GM19351 (cell line): ENCODE data around the gene GLRA2.

ENCODE experiments used
- ATAC-seq: cut with Tn5 transposase; IDR thresholded peaks from one replicate; pipeline ENCODE4 v1.9.1; 2021; ENCODE audit warnings: mild to moderate bottlenecking, moderate library complexity; ENCODE audit not compliant: unreplicated experiment

The GLRA2 gene

DNA sequence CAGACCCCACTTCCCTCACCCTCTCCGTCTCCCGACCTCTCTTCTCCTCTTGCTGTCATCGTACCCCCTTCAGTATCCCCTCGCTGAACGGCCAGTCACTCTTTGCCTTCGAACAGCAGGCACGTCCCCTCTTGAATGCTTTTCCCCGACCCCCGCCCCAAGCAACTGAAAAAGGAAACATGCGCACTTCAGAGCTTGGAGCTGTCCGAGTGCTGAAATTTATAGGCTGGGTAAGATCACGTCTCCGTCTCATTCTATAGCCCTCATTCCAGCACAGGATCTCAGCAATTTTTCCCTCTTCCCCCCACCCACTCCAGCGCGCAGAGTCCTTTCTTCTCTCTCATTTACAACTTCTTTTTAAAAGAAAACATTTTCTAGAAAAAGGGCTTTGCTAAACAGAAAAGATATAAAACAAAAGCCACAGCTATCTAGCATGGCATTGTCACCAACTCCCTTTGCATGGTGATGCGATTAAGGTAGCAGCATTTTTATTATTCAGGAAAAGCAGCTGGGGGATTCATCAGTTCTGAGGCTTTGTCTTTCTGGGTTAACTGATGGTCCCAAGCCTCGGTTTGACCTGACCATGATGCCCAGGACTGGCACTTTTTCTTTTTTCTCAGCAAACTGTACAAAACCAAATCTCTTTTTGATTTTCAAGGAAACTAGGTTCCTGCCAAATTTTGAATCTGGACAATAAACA lies at the start of gene GLRA2:
Gene GLRA2, plus strand, starts transcription at position 247 of the 700 bp plus-strand sequence. CDS start 522 bp downstream, outside the sequence.
- peak; percentile 35 for ATAC-seq

DNA sequence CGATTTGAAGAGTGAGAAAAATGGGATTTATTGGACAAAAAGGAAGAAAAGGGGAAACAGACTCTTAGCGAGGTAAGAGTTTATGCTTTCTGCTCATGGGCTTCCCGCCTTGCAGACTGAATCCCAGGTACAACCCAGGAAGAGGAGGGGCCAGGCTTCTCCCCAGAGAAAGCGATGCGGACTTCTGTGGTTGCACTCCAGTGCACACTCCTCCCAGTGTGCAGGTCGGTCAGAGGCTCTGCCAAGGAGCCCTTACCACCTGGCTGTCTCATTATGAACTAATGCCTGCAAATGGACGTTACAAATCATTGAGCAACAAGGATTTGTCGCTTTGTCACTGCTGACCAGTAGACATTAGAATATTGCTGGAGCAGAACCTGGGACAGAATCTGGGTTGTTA lies 39.9 kb upstream of the GLRA2 start:
- no peak for ATAC-seq

DNA sequence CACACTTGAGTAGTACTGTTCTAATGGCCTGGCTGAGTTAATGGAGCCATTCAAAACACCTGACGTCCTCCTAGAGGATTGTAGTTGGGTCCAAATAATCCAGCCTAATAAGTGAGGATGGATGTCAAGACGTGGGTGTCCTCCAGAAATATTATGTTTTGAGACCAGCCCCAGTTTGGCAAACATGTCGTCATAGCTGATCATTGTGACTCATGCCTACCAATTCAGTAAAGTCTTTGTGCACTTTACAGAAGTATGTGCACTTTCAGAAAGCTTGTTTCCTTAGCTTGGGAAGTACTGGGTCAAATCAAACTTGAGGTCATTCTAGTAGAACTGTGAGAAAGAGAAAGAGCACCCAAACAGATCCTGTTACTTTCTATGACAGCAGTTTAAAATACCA lies 37.6 kb upstream of the GLRA2 start:
- no peak for ATAC-seq

DNA sequence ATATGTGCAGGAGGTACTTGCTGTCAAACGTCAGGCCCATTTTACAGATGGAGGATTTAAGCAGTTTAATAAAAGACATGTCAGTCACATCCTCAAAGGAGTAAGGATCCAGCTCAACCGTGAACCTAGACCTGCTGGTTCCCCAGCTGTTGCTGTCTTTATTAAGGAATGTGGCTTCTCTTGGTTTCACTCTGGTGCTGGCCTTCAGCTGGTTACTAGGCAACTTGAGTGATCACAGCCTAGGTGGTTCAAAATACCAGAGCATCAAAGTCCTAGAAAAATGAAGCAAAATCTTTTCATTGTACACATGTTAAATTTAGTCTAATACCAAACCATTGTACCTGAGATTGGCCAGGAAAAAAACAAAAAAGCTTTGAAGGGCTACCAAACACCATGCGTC lies 32.7 kb upstream of the GLRA2 start:
- peak; percentile 32 for ATAC-seq

DNA sequence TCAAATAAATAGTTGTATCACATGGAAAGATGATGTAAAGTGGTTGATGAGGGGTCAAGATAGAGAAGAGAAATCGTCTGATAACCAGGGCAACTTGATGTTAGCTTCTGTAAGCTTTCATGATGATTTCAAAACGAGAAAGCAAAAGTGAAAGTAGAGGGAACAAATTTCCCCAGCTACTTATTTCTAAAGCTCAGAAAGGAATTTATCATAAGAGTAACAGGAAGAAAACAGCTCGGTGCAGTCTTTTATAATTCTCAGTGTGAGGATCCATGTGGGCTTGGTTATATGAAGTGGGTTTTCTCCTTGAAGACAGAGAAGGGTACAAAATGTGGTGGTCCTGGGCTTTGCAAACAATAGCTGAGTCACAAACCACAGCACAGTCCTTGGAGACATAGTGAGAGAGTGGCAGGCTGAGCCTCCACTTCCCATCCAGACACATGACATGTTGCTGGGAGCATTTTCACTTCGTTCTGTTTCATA lies 32.1 kb upstream of the GLRA2 start:
- peak; percentile 73 for ATAC-seq

DNA sequence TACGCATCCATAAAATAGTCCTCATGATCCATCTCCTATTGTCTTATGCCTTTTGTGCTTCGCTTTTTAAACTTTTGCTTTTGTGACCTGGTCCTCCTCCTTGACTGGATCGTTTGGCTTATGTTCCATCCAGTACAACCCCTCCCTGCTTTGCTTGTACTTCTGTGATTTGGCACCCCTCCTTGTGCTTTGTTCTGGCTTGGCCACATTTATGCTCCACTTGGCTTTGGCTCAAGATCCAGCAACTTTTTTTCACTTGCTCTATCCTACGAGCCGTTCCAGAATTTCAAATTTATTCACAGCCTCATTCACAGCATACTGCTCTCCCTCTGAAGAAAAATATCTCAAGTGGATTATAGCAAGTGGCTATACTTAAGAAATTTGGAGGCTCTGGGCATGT lies 28.0 kb upstream of the GLRA2 start:
- ATAC-seq: no peak

DNA sequence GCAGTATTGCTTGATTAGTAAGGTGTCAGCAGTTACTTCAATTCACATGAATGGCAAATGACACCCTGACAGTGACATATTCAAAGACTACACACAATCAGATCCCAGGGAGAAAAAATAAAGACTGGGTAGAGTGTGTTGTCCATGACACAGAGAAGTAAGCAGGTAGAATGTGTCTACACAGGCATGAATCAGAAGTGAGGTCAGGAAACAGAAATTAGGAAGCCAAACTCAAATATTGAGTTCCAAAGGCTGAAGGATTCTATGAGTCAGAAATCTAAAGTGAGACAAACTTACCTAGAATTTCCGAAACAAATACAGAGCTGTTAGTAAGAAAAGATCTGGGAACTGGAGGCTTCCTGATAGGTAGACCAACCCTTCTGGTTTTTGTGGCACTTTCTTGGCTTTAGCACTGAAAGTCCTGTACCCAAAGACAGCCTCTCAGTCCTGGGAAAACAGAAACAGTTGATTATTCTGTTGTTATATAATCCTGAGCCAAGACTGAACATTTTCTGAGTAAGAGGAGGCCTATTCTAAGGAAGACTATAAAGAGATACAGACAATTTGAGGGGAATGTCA lies 24.3 kb upstream of the GLRA2 start:
- no peak for ATAC-seq

DNA sequence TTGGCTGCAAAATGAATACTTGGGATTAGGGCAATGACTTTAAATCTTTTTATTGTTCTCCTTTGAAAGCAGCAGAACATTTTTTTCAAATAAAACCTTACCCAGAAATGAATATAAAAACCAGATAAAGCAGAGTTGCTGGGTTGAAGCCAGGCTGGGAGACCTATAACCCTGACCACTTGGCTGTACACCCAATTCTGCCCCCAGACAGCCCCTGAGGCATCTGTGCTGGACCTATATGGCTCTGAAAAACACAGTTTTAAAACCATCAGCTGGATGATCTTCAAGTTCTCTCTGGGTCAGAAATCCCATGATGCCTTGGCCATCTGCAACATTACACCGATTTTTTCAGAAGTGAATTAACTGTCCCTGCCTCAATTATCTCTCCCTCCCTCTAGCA lies 23.7 kb upstream of the GLRA2 start:
- no peak for ATAC-seq

DNA sequence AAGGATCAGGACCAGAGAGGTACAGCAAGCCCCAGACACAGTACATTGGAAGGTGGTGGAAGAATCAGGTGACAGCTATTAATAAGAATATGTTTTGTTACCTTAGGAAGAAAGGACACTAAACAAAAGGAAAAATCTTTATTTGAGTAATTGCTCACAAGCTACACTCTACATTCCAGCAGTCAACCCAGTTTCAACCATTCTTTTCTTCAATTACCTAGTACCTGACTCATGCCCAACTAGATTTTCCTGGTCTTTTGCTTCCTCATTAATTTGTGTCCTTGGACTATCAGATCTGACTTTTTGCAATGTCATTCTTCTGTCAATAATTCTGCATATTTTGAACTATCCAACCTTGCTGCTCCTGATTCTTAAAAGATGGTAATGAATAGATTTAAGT lies 22.5 kb upstream of the GLRA2 start:
- no peak for ATAC-seq

DNA sequence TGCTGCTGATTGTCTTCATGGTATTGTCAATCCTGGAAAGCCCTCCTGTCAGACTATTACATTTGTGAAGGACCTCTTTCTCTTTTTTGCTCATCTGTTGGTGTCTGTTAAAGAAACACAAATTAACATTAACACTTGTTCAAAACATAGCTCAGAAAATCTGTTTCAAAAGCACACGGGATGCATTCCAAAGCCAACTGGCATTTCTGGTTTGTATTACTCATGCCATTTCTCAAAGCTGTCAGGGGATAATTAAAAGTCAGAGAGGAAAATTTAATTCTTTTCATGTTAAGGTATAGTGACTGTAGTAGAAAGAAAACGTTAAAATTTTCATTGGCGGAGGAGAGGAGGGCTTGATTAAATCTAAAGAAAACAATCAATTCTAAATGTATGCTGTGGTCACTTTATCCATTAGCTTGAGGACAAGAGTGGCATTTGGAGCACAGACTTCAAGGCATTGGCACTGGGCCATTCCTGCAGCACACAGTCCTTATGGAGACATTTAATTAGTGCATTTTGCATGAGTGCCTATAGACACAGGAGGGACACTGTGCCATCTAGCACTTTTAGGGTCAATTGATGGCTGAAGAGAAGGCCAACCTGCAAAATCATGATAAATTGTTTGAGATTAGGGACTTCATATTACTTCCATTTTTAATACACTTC lies 21.2 kb upstream of the GLRA2 start:
- no peak for ATAC-seq

DNA sequence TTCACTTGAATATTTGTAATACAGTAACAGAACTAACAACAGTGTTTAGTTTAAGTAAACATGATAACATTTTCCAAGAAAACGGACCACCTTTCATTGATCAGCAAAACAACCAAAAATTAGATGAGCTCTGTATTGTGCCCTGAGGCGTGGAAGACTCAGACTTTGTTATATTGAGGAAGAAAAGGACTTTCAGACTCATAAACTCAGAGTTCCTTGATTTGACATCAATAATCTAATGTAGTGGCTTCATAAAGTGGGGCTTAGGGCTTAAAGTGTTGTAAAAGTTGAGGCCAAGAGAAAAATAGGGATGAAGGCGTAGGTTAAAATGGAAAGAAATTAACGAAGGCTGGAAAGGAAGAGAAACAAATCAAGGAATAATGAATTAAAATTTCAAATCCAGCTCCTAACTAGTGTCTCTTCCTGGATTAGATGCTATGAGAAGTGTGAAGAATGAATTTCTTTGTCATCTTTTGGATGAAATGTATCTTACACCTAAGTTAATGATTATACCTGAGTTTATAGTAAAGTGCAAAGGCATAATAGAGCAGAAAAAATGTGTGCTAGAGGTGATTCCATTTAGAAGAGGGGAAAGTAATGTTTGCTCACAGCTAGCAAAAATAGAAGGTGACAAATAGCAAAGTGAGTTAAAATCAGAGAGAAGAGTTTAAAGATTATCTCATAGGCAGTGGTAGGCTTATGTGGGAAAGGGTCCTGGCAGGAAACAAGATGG lies 19.8 kb upstream of the GLRA2 start:
- no peak for ATAC-seq

DNA sequence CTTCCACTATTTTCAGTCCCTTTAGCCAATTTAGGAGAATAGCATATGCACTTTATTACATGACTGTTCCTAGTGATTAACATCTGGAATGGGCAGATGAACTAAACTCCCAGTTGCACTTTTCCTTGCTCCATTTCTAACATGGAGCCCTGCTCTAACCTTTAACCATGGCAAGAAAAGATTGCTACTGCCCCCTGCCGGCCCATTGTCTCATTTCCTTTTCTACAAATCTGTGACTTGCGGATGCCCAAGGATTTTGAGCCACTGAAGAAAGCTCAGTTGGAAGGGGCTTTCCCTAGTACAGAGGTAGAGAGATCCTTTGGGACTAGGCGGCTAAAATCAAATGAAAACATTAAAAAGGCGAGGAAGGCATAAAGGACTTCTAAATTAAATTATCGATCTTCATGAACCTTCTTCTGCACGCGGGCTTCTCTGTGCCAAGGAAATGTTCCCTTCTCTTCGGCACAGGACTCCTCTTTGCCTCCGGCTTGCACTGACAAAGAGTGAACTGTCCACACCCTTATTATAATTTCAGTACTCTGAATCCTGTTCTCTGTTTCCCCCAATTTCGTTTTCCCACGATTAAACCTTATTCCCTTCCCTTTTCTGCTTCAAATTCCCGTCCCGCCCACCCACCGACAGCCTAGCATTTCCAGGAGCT lies 577 bp upstream of the GLRA2 start:
- peak; percentile 77 for ATAC-seq

DNA sequence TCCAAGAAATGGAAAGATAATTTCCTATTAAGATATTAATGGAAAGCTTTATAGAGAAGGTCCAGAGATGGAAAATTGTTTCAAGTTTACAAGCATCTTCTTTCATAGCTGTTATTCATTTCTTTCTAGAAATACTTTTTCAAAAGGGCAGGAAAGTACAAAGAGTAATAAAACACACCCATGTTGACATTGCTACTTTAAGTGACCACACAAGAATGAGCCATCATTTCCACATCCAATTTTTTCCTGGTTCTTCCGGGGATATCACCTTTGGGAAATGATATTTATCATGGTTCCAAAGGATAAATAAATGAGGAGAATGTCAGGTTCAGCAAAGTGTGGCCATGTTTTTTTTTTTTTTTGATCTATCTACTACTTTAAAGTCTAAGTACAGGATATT lies 4.5 kb downstream of the GLRA2 start:
- ATAC-seq: no peak

DNA sequence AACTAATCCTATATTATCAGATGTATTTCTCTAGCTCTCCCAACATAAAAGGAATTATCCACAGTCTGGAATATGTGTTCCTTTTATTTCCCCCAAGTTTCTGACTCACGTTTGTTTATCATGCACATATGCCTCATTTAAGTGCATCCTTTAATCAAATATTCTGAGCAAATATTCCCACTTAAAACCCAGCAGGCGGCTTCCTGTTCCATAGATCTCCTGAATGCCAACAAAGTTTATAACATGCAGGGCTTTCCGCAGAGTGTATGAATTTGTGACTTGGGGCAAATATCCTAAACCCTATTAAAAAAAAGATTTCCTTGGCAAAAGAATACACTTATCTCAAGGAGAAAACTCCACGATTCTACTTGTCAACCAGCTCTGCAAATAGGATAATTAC lies 16.9 kb downstream of the GLRA2 start:
- ATAC-seq: no peak

DNA sequence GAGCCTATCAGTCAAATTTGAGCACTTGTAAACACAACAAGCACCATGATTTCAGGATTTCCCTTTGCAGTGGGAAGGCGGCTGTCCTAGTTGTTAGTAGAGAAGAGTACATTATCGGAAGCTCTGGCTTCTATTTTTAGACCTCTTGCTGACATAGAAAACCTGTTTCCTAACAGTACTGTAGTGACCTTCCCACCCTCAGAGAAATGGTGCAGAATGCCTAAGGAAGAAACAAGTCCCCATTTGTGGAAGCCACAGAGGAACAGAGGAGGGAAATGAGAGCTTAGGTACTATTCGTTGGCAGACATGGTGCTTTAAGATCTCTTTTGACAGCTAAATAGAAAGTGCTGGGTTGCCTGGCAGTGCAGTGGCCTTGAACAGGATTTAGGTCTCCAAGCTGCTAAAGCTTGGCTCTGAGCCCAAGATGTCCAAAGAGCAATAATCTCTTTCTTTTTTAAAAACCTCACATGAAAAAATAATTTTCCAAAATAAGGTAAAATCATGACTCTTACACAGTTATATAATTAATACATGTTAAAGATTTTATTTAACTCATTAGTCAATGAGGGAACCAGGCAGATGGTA lies 24.9 kb downstream of the GLRA2 start:
- no peak for ATAC-seq

DNA sequence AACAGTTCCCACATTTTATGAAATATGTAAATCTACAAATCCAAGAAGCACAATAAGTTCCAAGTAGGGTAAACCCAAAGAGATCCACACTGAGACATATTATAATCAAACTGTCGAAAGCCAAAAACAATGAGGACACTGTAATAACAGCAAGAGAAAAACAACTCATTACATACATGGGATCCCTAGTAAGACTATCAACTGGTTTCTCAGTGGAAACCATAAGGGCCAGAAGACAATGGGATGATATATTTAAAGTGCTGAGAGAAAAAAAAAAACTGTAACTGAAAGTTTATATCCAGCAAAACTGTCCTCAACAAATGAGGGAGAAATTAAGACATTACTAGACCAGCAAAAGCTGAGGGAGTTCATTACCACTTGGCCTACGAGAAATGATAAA lies 34.7 kb downstream of the GLRA2 start:
- ATAC-seq: no peak

DNA sequence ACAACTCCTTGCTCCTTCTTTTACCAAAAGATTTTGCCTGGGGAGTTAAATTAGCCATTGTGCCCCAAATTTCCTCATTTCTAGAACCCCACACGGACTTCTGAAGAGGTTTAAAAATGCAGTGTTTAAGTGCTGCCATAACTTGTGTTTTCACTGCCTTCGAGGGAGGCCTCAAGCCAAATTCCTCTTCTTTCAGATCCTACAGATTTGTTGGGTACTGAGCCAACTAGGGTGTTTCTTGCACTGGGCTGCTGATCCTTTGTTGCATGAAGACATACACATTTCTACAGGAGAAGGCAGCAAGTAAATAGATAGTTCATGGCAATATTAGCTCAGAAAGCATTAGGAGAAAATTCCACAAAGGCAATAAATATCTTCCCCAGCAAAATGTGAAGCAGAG lies 43.8 kb downstream of the GLRA2 start:
- ATAC-seq: no peak

DNA sequence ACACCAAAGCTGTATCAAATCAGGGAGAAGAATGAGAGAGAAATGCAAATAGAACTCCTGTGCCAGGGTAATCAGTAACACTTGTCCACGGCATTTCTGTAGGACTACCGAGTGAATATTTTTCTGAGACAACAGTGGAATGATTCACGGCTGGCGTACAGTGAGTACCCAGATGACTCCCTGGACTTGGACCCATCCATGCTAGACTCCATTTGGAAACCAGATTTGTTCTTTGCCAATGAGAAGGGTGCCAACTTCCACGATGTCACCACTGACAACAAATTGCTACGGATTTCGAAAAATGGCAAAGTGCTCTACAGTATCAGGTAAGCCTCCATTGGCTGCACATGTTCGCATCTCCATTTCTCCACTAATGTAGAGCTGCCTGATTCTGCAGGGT lies 51.7 kb downstream of the GLRA2 start:
- ATAC-seq: no peak

DNA sequence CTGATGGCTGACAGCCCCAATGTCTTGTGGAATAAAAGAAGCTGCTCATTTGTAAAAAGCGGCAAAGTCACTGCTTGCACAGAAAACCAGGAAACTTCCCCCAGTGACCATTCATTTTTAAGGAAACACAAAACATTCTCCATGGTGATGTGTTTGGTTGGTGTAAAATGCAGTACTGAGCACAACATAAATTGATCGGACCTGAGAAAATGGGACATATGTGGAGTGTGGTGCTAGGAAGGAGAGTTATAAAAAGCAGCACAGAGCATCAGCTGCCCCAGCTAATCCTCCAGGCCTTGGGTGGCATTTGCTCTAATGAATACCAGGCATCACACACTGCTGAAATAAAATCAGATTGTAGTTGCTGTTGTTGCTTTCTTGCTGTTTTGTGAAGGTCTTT lies 55.2 kb downstream of the GLRA2 start:
- no peak for ATAC-seq

DNA sequence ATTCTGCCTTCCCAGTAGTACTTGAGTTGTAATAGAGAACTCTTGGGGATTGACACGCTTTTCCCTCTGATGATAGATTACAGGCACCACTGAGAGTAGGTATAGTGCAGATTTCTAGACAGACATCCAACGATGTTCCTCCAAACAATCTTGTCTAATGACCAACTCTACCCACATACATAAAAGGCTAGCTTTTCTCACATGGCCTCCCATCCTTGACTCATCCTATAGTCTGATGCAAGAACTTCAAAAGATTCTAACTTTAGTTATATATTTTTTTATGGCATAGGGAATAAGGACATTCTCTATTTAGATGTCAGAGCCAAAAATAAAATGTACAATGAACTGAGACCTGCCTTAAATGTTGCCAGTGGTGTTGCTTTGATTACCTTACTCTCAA lies 60.9 kb downstream of the GLRA2 start:
- no peak for ATAC-seq
